22Rv1 (cell line): Measurements from ENCODE around the gene DHPS.

Experiments
- ZFX ChIP-seq: fragments of 450-650 bp; IDR thresholded peaks from 2 replicates; pipeline ENCODE4 v1.6.1; 2017; ENCODE audit warnings: antibody characterized with exemption, borderline replicate concordance
- TF ChIP-seq, protein P1 (sequence below): fragments of 450-650 bp; IDR thresholded peaks from 2 replicates; pipeline ENCODE4 v1.5.1; 2017; ENCODE audit warnings: mild to moderate bottlenecking

DNA sequence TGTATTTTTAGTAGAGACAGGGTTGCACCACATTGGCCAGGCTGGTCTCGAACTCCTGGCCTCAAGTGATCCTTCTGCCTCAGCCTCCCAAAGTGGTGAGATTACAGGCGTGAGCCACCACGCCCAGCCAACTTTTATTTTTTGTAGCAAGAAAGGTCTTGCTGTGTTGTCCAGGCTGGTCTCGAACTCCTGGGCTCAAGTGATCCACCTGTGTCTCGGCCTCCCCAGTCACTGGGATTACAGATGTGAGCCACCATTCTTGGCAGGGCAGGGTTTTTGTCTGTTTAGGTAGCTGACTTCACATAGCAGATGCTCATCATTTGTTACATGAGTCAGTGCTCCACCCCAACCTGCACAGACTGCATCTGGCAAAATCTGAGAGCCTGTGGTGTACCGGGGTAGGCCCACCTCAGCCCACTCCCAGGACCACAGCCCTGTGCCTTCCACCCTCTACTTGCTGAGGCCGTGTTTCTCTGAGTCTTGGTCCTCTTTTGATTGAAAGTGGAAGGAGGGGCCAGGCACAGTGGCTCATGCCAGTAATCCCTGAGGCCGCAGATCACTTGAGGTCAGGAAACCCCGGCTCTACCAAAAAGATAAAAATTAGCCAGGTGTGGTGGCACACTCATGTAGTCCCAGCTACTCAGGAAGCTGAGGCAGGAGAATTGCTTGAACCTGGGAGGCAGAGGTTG is 46.2 kb upstream of the DHPS start:
- TF ChIP-seq, protein P1, sequence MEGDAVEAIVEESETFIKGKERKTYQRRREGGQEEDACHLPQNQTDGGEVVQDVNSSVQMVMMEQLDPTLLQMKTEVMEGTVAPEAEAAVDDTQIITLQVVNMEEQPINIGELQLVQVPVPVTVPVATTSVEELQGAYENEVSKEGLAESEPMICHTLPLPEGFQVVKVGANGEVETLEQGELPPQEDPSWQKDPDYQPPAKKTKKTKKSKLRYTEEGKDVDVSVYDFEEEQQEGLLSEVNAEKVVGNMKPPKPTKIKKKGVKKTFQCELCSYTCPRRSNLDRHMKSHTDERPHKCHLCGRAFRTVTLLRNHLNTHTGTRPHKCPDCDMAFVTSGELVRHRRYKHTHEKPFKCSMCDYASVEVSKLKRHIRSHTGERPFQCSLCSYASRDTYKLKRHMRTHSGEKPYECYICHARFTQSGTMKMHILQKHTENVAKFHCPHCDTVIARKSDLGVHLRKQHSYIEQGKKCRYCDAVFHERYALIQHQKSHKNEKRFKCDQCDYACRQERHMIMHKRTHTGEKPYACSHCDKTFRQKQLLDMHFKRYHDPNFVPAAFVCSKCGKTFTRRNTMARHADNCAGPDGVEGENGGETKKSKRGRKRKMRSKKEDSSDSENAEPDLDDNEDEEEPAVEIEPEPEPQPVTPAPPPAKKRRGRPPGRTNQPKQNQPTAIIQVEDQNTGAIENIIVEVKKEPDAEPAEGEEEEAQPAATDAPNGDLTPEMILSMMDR: no peak
- TF ChIP-seq ZFX: no peak
